Measurements from ENCODE around the gene UGT1A3. TPM values are rescaled to one million over a fixed set of nuclear protein-coding genes. Genes with fewer than 3 reads are reported as not detected.

The UGT1A3 gene
- total RNA-seq, 1 donor from 2014 or later, result not detected

- Mint-ChIP-seq H3K4me1 (no peaks in the 10 kb centered on the region), H3K4me3 (no peak overlapping the region), H3K27ac (no peak overlapping the region), H3K9me3 (peaks cover 7% of the 10 kb centered on the region), H3K27me3 (peaks cover 21% of the 10 kb centered on the region), H3K36me3 (ENCODE audit: low read depth) (no peaks in the 10 kb centered on the region)
- DNase-seq, result no peak
- ChIA-PET CTCF (no interaction called here), POLR2A (no interaction called here)
- ATAC-seq (ENCODE audit: low read depth), result no peak
- intact Hi-C loops (cut with micrococcal nuclease), result no loop called here
- TF ChIP-seq, protein P1, sequence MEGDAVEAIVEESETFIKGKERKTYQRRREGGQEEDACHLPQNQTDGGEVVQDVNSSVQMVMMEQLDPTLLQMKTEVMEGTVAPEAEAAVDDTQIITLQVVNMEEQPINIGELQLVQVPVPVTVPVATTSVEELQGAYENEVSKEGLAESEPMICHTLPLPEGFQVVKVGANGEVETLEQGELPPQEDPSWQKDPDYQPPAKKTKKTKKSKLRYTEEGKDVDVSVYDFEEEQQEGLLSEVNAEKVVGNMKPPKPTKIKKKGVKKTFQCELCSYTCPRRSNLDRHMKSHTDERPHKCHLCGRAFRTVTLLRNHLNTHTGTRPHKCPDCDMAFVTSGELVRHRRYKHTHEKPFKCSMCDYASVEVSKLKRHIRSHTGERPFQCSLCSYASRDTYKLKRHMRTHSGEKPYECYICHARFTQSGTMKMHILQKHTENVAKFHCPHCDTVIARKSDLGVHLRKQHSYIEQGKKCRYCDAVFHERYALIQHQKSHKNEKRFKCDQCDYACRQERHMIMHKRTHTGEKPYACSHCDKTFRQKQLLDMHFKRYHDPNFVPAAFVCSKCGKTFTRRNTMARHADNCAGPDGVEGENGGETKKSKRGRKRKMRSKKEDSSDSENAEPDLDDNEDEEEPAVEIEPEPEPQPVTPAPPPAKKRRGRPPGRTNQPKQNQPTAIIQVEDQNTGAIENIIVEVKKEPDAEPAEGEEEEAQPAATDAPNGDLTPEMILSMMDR (IDR thresholded peaks at IDR 0.05), result no peak
Observed at GRCh38 chr2:233754872-233755611, 26.2 kb downstream of the UGT1A3 start.

DNA sequence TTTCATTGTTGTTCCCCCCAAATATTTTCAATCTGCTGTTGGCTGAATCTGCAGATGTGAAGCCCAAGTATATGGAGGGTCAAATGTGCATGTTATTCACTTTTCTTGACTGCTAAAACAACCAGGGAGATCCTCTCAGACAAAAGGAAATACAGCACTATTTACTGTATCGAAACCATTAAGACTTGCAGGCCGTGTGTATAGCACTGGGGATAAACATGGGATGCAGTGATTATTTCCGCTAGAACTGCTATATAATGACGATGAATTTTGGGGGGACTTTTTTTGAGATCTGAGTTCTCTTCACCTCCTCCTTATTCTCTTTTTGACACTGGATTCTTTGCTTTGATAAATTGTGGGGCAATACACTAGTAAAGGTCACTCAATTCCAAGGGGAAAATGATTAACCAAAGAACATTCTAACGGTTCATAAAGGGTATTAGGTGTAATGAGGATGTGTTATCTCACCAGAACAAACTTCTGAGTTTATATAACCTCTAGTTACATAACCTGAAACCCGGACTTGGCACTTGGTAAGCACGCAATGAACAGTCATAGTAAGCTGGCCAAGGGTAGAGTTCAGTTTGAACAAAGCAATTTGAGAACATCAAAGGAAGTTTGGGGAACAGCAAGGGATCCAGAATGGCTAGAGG, 27.7 kb downstream of the UGT1A3 start:
- TF ChIP-seq, protein P1 (IDR thresholded peaks at IDR 0.05), result no peak
- POLR2A ChIA-PET, result no interaction called here
- Mint-ChIP-seq H3K27ac (no peak overlapping the region), H3K4me1 (no peaks in the 10 kb centered on the region), H3K36me3 (ENCODE audit: low read depth) (no peaks in the 10 kb centered on the region), H3K27me3 (peaks cover 22% of the 10 kb centered on the region), H3K4me3 (no peak overlapping the region), H3K9me3 (peaks cover 4% of the 10 kb centered on the region)
- ATAC-seq (ENCODE audit: low read depth), result no peak
- DNase-seq, result no peak
- intact Hi-C loops (cut with micrococcal nuclease), result no loop called here
- CTCF ChIA-PET, result no interaction called here

DNA sequence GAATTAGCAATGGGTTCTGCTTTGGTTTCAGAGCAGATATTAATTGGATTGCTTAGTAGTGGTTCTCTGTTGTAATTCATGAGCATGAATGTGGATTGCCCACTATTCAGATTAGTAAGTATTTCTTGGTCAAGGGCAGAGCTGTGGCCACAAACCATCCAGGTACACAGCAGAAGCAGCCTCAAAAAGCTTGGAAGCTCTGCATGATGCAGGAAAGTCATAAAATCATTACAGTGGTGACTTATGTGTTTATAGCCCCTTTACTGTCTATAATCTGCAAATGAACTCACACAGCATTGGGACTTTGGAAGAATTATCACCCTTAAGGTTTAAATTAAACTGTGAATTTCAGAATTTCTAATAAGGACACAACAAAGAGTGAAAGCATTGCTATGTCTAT, 29.3 kb downstream of the UGT1A3 start:
- Mint-ChIP-seq H3K4me3 (no peak overlapping the region), H3K36me3 (ENCODE audit: low read depth) (no peaks in the 10 kb centered on the region), H3K27me3 (peaks cover 22% of the 10 kb centered on the region), H3K4me1 (no peaks in the 10 kb centered on the region), H3K27ac (no peak overlapping the region), H3K9me3 (no peaks in the 10 kb centered on the region)
- CTCF ChIA-PET, result no interaction called here
- DNase-seq, result no peak
- POLR2A ChIA-PET, result no interaction called here
- TF ChIP-seq, protein P1 (IDR thresholded peaks at IDR 0.05), result no peak
- intact Hi-C loops (cut with micrococcal nuclease), result no loop called here
- no peak for ATAC-seq (ENCODE audit: low read depth)

GRCh38 chr2:233758849-233759248, 30.0 kb downstream of the UGT1A3 start:
- Mint-ChIP-seq H3K9me3 (no peaks in the 10 kb centered on the region), H3K4me1 (no peaks in the 10 kb centered on the region), H3K27me3 (peaks cover 17% of the 10 kb centered on the region), H3K27ac (no peak overlapping the region), H3K4me3 (no peak overlapping the region), H3K36me3 (ENCODE audit: low read depth) (no peaks in the 10 kb centered on the region)
- ATAC-seq (ENCODE audit: low read depth) (no peak), DNase-seq (no peak)
- CTCF ChIA-PET, result no interaction called here
- intact Hi-C loops (cut with micrococcal nuclease), result no loop called here
- TF ChIP-seq, protein P1 (IDR thresholded peaks at IDR 0.05), result no peak
- POLR2A ChIA-PET, result no interaction called here

GRCh38 chr2:233760043-233760442, 31.2 kb downstream of the UGT1A3 start, which contains the start of gene UGT1A1:
TSS of gene UGT1A1 (plus strand) at chr2:233760270. CDS start at chr2:233760288, 18 bp downstream.
- H3K4me1 Mint-ChIP-seq, result no peaks in the 10 kb centered on the region
- no peak within 1 kb of the TSS for H3K4me3 Mint-ChIP-seq
- no peak for DNase-seq
- no peaks in the 10 kb centered on the region for H3K36me3 Mint-ChIP-seq (ENCODE audit: low read depth)
- intact Hi-C loops (cut with micrococcal nuclease), result no loop called here
- TF ChIP-seq, protein P1 (IDR thresholded peaks at IDR 0.05), result no peak
- H3K9me3 Mint-ChIP-seq, result no peaks in the 10 kb centered on the region
- ATAC-seq (ENCODE audit: low read depth), result no peak
- H3K27me3 Mint-ChIP-seq, result peaks cover 15% of the 10 kb centered on the region
- ChIA-PET CTCF (no interaction called here), POLR2A (no interaction called here)
- no peak within 1 kb of the TSS for H3K27ac Mint-ChIP-seq

Data from activated B cell treated with CpG ODN at 0.5 μM for 24 hours (primary cell).